HG02588 (cell line): ENCODE results near the gene PMS2.
"Not testable (repeated sequence)": the region's sequence is repeated elsewhere in the genome, so short reads cannot be mapped to it uniquely, and the experiment has no call there.

Experiments used
- ATAC-seq: cut with Tn5 transposase; IDR thresholded peaks from one replicate; pipeline ENCODE4 v1.9.1; 2021; ENCODE audit warnings: mild to moderate bottlenecking, moderate library complexity; ENCODE audit not compliant: unreplicated experiment

PMS2 gene

DNA sequence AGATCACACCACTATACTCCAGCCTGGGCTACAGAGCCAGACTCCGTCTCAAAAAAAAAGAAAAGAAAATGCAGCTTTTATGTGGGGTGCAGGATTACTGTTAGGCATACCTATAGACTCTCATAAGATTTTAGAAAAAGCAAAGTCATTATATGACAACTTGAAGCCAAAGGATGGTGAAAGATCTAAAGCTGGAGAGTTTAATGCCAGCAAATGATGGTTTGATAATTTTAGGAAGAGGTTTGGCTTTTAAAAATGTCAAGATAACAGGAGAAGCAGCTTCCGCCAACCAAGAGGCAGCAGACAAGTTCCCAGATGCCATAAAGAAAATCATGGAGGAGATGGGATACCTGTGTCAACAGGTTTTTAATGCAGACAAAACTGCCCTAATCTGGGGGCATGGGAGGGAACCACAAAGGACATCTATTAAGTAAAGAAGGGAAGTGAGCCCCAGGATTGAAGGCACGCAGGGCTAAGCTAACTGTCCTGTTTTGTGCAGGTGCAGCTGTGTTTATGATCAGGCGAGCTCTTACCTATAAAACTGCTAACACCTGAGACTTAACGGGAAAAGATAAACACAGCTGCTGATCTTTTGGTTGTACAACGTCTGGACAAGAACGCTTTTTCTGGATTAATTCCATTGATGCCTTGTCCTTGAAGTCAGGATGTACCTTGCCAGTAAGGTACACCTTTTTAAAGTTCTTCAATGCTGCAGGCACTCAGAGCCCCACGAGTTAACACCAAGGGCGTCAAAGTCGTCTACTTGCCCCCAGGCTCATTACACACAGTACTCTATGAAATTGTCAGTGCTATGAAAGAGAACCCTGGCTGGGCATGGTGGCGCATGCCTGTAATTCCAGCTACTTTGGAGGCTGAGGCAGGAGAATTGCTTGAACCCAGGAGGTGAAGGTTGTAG lies 11.8 kb upstream of the PMS2 start:
- no peak for ATAC-seq

DNA sequence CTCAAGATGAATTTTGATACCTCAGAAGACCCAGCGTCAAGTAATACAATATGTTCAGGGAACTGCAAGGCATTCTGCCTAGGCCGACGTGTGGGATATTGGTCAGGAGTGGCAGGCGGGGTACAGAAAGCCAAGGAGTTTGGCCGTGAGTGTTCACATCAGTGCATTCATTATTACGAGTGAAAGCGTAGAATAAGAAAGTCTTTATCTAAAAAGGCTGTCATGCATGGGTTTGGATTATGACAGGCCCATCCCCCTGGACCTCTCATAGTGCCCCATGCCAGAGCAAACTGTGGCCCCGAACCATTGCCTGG lies 7.8 kb upstream of the PMS2 start:
- no peak for ATAC-seq

DNA sequence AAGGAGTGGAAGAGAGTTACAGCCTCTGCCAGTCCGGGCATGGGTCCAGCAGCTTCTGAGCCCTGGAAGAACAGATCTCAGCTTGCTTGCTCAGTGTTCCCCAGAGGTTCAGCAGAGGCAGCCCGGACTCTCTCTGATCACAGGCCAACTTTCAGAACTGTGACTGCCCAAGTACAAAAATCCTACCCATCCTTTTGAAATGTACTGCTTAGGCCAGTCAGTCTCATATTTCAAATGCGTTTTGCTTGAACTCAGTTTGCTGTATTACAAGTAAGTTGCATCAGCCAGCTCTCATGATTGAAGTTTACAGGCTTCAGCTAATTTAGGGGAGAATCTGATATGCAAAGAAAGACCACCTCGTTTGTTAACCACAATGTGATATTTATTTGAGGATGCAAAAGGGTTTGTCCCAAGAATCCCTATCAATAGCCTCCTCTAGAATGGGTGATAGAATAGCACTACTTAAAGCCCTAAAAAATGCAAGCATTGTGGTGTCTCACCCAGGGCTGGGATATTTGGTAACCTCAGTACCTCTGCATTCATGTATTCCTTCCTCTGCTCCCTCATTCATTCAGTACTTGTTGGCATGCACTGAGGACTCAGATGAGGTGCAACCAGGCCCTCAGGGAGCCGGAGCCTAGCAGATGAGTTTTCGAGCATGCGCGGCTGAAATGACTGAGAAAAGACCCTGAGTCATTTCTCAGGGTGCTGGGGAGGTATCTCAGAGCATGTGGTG lies 7.2 kb upstream of the PMS2 start:
- no peak for ATAC-seq

DNA sequence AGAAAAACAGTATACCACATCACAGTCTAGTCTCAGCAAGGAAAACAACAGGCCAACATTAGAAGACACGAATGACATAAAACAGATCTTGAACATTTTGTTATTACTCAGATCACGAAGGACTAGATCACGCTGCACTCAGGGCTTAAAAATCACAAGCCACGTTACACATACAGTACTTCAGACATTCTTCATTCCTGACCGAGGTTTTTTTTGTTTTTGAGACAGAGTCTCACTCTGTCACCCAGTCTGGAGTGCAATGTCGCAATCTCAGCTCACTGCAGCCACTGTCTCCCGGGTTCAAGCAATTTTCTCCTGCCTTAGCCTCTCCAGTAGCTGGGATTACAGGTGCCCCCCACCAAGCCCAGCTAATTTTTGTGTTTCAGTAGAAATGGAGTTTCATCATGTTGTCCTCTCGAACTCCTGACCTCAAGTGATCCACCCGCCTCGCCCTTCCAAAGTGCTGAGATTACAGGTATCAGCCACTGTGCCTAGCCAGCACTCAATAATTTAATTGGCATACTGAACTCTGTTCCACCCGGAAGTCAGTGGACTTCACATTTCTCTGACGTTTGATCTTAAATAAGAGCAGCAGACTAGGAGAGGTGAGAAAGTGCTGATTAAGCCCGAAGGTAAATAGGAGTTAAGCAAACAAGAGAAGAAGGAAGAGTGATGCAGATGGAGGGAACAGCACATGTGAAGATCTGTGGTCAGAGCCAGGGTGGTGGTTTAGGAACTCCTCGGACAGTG lies 3.7 kb upstream of the PMS2 start:
- ATAC-seq: no peak

DNA sequence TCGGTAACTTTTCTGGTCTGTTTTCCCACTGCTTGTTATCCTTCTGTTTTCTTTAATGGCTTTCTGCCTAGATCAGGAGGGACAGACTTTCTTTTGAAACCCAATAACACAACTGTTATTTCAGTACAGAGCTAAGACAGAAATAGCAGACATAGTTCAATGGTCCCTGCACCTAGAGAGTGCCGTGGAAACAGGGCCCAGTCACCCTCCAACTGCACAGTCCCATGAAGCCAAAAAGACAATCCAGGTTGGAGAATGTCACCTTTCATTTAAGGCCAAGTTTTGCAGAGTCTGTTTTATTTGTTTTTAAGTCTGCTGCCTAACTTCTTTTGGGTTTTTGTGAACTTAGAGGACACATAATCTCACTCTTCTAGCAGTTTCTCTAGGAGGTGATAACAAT lies 2.7 kb upstream of the PMS2 start:
- ATAC-seq: no peak

DNA sequence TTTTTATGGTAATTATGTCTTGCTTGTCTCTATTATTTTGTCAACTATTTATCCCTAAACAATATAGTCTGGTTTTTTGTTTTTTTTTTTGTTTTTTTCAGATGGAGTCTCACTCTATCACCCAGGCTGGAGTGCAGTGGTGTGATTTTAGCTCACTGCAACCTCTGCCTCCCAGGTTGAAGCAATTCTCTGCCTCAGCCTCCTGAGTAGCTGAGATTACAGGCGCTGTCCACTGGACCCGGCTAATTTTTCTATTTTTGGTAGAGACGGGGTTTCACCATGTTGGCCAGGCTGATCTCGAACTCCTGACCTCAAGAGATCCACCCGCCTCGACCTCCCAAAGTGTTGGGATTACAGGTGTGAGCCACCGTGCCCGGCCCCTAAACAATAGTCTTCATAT lies 1.5 kb upstream of the PMS2 start:
- not testable (repeated sequence) for ATAC-seq

DNA sequence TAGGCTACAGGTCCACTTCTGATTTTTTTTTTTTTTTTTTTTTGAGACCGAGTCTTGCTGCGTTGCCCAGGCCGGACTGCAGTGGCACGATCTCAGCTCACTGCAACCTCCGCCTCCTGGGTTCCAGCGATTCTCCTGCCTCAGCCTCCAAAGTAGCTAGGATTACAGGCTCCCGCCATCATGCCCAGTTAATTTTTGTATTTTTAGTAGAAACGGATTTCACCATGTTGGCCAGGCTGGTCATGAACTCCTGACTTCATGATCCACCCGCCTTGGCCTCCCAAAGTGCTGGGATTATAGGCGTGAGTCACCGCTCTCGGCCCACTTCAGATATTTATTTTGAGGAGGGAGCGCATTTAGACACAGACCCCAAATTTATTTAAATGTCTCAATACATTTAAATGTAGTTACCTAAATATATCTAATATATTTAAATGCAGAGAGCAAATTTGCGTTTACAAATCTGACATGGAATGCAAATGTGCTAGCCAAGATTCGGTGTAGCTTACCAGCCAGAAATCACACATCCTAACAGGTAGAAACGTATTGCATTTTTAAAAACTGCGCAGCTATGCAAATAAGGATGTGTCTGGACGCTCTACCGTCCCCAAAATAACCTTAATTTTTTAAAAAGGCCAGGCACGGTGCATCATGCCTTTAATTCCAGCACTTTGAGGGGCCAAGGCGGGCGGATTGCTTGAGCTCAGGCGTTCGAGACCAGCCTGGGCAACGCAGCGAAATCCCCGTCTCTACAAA lies 836 bp downstream of the PMS2 start:
- not testable (repeated sequence) for ATAC-seq

DNA sequence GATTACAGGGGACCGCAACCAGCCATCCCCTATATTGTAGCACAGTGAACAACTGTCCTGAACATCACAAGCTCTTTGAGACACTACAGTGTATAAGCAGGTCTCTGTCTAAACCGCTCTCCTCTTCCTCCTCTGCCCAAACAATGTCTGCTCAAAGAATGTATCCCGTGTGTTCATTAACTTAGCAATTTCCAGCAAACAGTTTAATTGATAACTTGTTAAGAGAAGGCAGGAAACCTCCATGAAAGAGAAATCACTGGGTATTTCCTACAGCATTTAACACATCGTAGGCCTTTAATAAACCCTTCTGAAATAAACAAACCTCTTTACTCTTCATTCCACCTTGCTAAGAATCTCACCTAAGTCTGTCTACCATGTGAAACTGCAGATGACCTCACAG lies 1.5 kb downstream of the PMS2 start:
- ATAC-seq: no peak

DNA sequence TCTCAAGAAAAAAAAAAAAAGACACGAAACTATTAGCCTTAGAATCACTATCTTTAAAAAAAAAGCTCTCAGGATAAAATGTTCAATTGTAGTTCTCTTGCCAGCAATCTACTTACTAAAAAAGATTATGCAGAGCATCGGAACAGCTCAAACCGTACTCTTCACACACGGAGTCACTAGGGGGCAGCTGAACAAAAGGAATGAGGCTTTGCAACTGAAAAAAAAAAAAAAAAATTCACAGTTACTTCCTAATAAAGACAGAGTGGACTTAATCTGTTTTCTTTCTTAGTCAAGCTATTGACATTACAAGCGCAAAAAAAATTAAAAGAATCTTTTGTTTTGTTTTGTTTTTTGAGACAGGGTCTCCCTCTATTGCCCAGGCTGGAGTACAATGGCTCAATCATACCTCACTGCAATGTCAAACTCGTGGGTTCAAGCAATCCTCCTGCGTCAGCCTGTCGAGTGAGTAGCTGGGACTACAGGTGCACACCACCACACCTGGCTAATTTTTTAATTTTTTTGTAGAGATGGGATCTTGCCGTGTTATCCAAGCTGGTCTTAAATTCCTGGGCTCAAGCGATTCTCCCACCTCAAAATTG lies 11.5 kb downstream of the PMS2 start:
- no peak for ATAC-seq

DNA sequence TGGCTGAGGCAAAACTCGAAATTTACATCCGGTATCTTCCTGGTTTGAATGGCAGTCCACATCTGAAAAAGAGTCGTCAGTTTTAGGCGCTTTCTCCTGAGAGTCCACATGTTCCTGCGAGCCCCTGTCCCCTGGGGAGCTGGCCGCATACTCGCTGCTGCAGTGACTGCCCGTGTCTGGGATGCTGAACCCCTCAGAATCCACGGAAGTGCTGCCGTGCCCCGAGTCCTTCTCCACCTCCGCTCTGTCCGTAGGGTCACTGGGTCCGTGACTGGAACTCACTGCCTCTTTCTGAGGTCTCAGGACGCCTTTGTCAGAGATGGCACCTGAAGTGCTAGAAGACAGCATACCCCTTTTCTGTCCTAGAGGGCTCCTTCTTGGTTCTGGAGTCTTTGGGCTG lies 21.8 kb downstream of the PMS2 start:
- not testable (repeated sequence) for ATAC-seq

DNA sequence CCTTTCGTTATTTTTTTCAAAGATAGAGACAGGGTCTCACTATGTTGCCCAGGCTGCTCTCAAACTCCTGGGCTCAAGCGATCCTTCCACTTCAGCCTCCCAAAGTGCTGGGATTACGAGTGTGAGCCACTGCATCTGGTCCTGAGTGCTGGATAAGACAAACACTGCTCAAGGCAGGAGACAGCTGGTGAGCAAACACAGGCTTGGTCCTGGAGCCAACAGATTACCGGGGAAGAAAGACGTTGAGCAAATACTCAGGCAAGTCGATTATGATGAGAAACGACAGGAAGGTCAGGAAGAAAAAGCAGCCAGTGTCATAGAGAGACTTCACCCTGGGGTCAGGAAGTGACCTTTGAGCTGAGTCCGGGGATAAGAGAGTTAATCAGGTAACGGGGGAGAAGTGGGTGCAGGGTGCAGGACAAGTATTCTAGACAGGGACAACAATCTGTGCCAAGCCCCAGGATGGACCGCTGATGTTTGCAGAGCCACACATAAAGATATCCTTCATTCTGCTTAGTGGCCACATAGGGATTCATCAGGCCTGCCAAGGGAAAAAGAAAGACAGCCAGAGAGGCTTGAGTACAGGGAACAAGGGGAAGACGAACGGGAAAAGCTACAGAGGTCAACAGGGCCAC lies 29.1 kb downstream of the PMS2 start:
- ATAC-seq: not testable (repeated sequence)

DNA sequence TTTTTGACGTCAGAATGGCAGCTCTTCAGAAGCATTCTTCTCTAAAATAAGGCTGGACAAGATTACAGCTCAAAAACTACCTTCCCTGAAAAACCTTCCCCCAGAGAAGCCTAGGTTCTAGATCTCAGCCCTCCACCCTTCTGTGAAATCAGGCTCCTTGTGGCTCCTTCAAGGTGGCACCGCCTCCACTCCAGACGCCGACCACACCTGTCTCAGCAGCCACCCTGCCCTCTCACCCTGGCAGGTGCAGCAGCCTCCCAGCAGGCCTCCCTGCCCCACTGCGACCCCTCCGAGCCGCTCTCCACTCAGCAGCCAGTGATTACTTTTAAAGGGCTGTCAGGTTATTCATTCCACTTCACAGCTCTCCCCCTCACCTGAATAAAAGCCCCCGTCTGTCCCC lies 35.3 kb downstream of the PMS2 start:
- not testable (repeated sequence) for ATAC-seq

DNA sequence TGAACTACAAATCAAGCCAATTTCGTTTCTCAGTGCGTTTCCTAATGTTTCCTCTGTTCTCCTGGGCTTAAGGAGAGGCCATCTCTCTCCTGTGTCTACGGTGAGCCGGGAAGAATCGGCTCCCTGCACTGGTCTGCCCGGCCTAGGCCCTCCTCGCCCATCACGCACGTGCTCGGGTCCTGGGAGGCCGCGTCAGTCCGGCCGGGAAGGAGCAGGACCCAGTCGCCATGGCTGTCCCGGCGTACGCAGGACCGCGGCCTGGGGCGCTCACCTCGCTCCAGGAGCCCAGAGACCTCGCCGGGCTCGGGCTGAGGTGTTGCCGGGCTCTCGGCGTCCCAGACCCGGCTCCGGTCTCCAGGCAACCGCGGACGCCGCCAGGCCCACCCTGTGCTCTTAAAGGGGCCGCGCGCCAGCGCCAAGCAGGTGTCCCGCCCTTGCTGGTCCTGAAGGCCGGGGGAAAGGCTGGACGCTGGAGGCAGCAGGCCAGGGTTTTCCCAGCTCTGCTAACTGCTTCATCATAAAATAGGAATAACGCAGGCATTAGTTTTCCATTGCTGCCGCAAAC lies 38.4 kb downstream of the PMS2 start, which contains the start of gene RSPH10B:
Gene RSPH10B, minus strand, starts transcription at position 343 of the 565 bp plus-strand sequence. CDS start 3,573 bp downstream, outside the sequence.
- ATAC-seq: not testable (repeated sequence)

DNA sequence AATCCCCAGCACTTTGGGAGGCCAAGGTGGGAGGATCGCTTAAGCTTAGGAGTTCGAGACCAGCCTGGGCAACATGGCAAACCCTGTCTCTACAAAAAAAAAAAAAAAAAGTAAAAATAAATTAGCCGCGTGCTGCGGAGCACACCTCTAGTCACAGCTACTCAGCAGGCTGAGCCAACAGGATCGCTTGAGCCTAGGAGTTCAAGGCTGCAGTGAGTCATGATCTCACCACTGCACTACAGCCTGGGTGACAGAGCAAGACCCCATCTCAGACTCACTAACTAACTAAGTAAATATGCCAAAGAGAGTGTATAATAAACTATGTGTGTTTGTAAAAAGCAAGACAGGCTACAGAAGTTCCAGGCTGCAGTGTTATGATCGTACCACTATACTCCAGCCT lies 45.0 kb downstream of the PMS2 start:
- not testable (repeated sequence) for ATAC-seq

DNA sequence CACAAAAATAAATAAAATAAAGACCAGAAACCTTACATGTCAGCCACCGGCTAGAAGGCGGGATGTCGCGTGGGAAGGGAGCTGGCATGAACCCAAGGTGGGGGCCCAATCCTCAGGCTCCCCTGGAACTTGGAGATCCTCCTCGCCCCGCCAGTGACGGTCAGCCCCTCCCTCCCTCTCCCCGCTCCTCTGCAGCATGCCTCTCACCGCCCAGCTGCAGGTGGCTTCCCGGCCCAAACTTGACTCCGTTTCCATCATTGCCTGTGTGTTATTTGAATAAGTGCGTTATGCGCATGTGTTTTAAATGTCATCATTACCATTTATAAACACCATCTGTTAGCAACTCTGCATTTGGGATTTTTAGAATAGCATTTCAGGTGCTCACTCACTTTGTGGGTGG lies 45.6 kb downstream of the PMS2 start:
- not testable (repeated sequence) for ATAC-seq

DNA sequence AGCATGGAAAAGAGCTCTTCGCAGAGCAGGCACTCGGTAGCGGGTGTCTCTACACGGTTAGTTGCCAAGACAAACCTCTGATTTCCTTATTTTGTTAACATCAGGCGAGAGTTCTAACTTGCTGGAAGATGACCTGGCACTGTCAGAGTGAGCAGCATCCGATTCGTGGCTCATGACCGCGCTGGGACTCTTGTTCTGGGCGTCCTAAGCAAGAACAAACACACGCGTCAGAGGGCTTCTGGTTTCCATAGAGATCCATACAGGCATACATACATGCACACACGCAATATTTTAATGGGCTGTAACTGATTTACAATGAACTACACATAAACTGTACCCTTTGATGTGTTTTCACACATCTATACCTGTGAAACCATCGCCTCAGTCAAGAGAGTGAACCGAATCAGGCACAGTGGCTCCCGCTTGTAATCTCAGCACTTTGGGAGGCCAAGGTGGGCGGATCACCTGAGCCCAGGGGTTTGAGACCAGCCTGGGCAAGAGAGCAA lies 73.9 kb downstream of the PMS2 start:
- not testable (repeated sequence) for ATAC-seq

DNA sequence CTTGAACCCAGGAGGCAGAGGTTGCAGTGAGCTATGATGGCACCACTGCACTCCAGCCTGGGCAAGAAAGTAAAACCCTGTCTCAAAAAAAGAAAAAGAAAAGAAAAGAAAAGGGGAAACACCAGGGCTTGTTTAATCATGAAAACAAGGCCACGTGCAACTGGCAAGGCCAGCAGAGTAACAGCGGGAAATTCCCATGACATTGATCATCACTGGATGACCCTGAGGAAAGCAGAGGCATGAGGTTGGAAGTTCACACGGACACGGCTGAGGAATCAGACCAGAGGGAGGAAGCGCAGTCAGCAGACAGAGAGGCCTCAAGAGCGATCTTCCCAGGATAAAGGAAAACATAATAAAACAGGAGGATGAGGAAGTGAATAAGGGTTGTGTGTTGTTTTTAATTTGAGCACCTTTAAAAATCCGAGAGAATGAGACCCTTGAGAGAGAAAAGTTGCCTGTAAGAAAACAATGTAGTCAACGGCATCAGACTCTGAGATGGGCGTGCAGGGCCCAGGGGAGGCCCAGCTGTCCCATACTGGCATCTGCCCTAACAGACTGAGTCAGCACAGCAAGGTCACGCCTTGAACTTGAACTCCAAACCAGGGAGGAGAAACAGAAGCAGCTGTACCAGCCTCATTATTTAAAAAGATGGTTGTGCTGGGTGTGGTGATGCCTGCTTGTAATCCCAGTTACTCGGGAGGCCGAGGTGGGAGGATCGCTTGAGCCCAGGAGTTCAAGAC lies 76.8 kb downstream of the PMS2 start:
- not testable (repeated sequence) for ATAC-seq

DNA sequence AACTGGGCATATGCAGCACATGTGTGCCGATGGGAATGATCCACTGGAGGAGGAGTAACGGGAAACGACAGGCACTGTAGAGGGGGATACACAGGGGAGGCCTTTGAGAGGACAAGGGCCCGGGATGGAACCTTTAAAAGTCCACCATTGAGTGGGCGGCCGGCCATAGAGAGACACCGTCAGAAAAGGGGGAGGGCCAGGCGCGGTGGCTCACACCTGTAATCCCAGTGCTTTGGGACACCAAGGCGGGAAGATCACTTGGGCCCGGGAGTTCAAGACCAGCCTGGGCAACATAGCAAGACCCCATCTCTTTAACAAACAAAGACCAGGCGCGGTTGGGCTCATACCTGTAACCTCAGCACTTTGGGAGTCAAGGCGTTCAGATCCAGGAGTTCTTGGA lies 77.6 kb downstream of the PMS2 start:
- ATAC-seq: not testable (repeated sequence)

DNA sequence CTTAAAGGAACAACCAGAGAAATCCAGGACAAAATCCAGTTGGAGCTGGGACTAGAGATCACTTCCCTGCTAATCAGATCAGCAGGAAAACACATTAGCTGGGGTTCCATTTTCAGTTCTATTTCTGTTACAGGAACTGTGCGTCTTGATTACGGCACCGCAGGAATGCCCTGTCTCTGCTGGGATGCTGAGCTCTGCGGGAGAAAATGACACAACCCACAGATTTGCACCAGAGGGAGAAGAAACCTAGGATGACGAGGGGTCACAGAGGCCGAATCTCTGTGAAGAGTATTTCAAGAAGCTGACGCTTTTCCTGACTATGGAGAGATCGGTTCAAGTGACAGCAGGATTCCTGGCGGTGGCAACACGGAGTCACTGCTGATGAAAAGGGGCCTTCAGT lies 78.6 kb downstream of the PMS2 start:
- not testable (repeated sequence) for ATAC-seq
